PC-9 (cell line): Measurements from ENCODE around the gene PPP2R2C. TPM values are rescaled to one million over a fixed set of nuclear protein-coding genes. Genes with fewer than 3 reads are reported as not detected.

Experiments used
- BruUV-seq: library from RNA; stranded (reverse); fragments of 400-500 nt; replicated peaks from 2 replicates; lab custom pipeline; 2021; lab: Mats Ljungman, UMichigan
- CTCF ChIA-PET: fragments of 300-600 bp; sonication (Branson Sonifier 250); formaldehyde crosslinking; loops from one replicate; lab custom pipeline; 2022; ENCODE audit warnings: antibody characterized with exemption; lab: Charles Lee
- POLR2A ChIA-PET: fragments of 300-600 bp; sonication (Branson Sonifier 250); formaldehyde crosslinking; loops from one replicate; lab custom pipeline; 2022; ENCODE audit warnings: antibody characterized with exemption; ENCODE audit not compliant: unreplicated experiment; lab: Charles Lee
- DNase-seq, 2 experiments: peaks; one replicate each; pipeline versions ENCODE4 v3.0.0 to v3.0.0-alpha.2; 2015 to 2022; ENCODE audit warnings: mixed read lengths in 1 of 2
- H2AFZ ChIP-seq: fragments of 200-600 bp; sonication (generic); 2 replicates; pipeline ENCODE4 v1.8.1; 2017; ENCODE audit warnings: antibody characterized with exemption
- H3F3A ChIP-seq: fragments of 200-600 bp; sonication (generic); 2 replicates; pipeline ENCODE4 v1.8.1; 2017; ENCODE audit warnings: antibody characterized with exemption, mild to moderate bottlenecking, low read depth; ENCODE audit not compliant: insufficient read depth
- H3K27ac ChIP-seq: fragments of 200-600 bp; sonication (generic); 2 replicates; pipeline ENCODE4 v1.6.1; 2016; ENCODE audit warnings: mixed run types
- H3K27me3 ChIP-seq: fragments of 200-600 bp; sonication (generic); 2 replicates; pipeline ENCODE4 v1.6.1; 2016; ENCODE audit warnings: low read depth, mixed run types; ENCODE audit not compliant: insufficient read depth
- H3K36me3 ChIP-seq: fragments of 200-600 bp; sonication (generic); 2 replicates; pipeline ENCODE4 v1.6.1; 2016; ENCODE audit warnings: low read depth, mixed run types
- H3K4me1 ChIP-seq: fragments of 200-600 bp; sonication (generic); replicated peaks from 2 replicates; pipeline ENCODE4 v1.6.1; 2016; ENCODE audit warnings: mixed run types; ENCODE audit not compliant: insufficient read depth
- H3K4me2 ChIP-seq: fragments of 200-600 bp; sonication (generic); 2 replicates; pipeline ENCODE4 v1.6.1; 2017; ENCODE audit warnings: mixed run types
- H3K4me3 ChIP-seq: fragments of 200-600 bp; sonication (generic); 2 replicates; pipeline ENCODE4 v1.6.1; 2016; ENCODE audit warnings: mixed run types
- H3K79me2 ChIP-seq: fragments of 200-600 bp; sonication (generic); 2 replicates; pipeline ENCODE4 v1.6.1; 2017; ENCODE audit warnings: low read depth, mixed run types
- H3K9me2 ChIP-seq: fragments of 200-600 bp; sonication (generic); 2 replicates; pipeline ENCODE4 v1.8.1; 2017; ENCODE audit warnings: mild to moderate bottlenecking; ENCODE audit not compliant: insufficient read depth
- H3K9me3 ChIP-seq: fragments of 200-600 bp; sonication (generic); 2 replicates; pipeline ENCODE4 v1.8.1; 2016; ENCODE audit warnings: low read depth; ENCODE audit not compliant: insufficient read depth
- H4K20me1 ChIP-seq: fragments of 200-600 bp; sonication (generic); 2 replicates; pipeline ENCODE4 v1.8.1; 2017; ENCODE audit not compliant: insufficient read depth
- EZH2 ChIP-seq: fragments of 200-600 bp; sonication (generic); IDR thresholded peaks from 2 replicates; pipeline ENCODE4 v1.8.0; 2017; ENCODE audit warnings: antibody characterized with exemption, low read depth
- intact Hi-C: fragments of 100-400 bp; cut with micrococcal nuclease; formaldehyde crosslinking; loops from one replicate; pipeline ENCODE4 v1.10.0; 2022; ENCODE audit not compliant: unreplicated experiment
- total RNA-seq: library from RNA; stranded (reverse); gene quantifications from 2 replicates; pipeline ENCODE4 v1.2.3, GENCODE V29; 2021
- TF ChIP-seq, protein P1 (sequence below): fragments of 200-600 bp; sonication (generic); conservative IDR thresholded peaks from 2 replicates; pipeline ENCODE4 v1.6.1; 2017; ENCODE audit warnings: mixed run types, antibody characterized with exemption, mild to moderate bottlenecking, moderate library complexity

Gene PPP2R2C
- total RNA-seq, 1 experiment from 2014 or later = 40.9 TPM

DNA sequence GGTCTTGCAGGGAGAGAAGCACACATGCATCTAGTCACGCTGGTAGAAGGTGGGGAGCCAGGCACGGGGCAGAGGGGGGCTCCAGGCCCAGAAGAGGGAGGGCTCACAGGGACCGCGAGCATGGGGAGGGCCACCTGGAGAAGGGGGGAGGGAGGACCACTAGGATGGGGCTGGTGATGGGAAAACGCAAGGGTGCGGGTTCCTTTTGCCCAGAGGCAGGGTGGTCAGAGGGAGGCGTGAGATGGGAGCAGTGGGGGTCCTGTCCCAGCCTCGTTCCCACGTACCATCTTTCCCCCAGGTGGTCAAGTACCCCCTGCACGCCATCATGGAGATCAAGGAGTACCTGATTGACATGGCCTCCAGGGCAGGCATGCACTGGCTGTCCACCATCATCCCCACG lies 172.1 kb downstream of the PPP2R2C start:
- H3K79me2 ChIP-seq = no peaks in the 10 kb centered on the region
- ChIA-PET CTCF (no interaction called here), POLR2A (no interaction called here)
- no peaks in the 10 kb centered on the region for H4K20me1 ChIP-seq
- no peak overlapping the region for H3K27ac ChIP-seq
- no peaks in the 10 kb centered on the region for H3K9me3 ChIP-seq
- no peaks in the 10 kb centered on the region for H3F3A ChIP-seq
- TF ChIP-seq EZH2 = no peak
- TF ChIP-seq, protein P1, sequence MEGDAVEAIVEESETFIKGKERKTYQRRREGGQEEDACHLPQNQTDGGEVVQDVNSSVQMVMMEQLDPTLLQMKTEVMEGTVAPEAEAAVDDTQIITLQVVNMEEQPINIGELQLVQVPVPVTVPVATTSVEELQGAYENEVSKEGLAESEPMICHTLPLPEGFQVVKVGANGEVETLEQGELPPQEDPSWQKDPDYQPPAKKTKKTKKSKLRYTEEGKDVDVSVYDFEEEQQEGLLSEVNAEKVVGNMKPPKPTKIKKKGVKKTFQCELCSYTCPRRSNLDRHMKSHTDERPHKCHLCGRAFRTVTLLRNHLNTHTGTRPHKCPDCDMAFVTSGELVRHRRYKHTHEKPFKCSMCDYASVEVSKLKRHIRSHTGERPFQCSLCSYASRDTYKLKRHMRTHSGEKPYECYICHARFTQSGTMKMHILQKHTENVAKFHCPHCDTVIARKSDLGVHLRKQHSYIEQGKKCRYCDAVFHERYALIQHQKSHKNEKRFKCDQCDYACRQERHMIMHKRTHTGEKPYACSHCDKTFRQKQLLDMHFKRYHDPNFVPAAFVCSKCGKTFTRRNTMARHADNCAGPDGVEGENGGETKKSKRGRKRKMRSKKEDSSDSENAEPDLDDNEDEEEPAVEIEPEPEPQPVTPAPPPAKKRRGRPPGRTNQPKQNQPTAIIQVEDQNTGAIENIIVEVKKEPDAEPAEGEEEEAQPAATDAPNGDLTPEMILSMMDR = no peak
- H3K4me3 ChIP-seq = no peak overlapping the region
- no peak overlapping the region for H3K4me2 ChIP-seq
- no peaks in the 10 kb centered on the region for H3K9me2 ChIP-seq
- no peaks in the 10 kb centered on the region for H3K4me1 ChIP-seq
- no peaks in the 10 kb centered on the region for H3K36me3 ChIP-seq
- no peak for DNase-seq
- BruUV-seq = no TSS peak
- intact Hi-C loops = no loop called here
- no peak overlapping the region for H2AFZ ChIP-seq
- no peaks in the 10 kb centered on the region for H3K27me3 ChIP-seq

DNA sequence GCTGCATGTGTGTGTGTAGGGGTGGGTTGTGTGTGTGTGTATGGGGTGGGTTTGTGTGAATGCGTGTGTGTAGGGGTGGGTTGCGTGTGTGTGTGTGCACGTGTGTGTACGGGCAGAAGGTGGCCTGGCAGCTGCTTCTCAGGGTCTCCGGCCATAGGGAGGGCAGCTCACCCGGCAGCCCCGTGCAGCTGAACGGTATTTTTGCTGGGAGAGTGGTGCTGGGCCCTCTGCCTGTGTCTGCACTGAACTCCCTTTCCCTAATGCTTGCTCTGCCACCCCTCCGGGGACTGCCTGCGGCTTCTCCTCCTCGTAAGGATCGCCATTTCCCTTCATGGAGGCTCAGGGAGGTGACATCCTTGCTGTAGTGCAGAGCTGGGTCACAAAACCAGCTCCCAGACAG lies 172.5 kb downstream of the PPP2R2C start:
- BruUV-seq = no TSS peak
- TF ChIP-seq, protein P1 = no peak
- TF ChIP-seq EZH2 = no peak
- no peaks in the 10 kb centered on the region for H3K36me3 ChIP-seq
- H2AFZ ChIP-seq = no peak overlapping the region
- H3K9me3 ChIP-seq = no peaks in the 10 kb centered on the region
- ChIA-PET POLR2A (no interaction called here), CTCF (no interaction called here)
- intact Hi-C loops = no loop called here
- H3K4me1 ChIP-seq = no peaks in the 10 kb centered on the region
- H3K4me2 ChIP-seq = no peak overlapping the region
- no peaks in the 10 kb centered on the region for H3K79me2 ChIP-seq
- no peaks in the 10 kb centered on the region for H3F3A ChIP-seq
- no peaks in the 10 kb centered on the region for H3K9me2 ChIP-seq
- no peak for DNase-seq
- no peaks in the 10 kb centered on the region for H4K20me1 ChIP-seq
- no peak overlapping the region for H3K4me3 ChIP-seq
- no peaks in the 10 kb centered on the region for H3K27me3 ChIP-seq
- H3K27ac ChIP-seq = no peak overlapping the region

DNA sequence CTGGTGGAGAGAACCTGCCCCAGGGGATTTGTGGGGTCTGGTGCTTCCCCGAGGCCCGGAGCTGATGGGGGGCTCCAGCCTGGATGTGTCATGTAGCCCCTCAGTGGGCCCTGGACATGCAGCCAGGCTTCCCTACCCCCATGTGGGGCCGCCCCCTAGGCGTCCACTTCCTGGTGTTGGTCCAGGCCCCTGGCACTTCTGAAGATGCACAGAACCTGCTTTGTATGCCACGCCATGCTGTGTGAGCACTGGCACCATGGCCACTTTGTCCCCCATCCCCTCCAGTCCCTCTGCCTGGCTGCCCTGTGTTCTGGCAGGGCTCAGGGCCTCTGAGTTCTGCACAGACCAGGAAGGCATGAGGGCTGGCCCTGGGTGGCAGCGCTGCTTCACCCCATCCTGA lies 173.6 kb downstream of the PPP2R2C start:
- Histone ChIP-seq H3K4me3 (no peak overlapping the region), H3K27me3 (no peaks in the 10 kb centered on the region), H2AFZ (no peak overlapping the region), H3K4me1 (no peaks in the 10 kb centered on the region), H3F3A (no peaks in the 10 kb centered on the region), H3K36me3 (no peaks in the 10 kb centered on the region), H3K9me2 (no peaks in the 10 kb centered on the region), H3K79me2 (no peaks in the 10 kb centered on the region), H3K27ac (no peak overlapping the region), H3K4me2 (no peak overlapping the region), H3K9me3 (no peaks in the 10 kb centered on the region), H4K20me1 (no peaks in the 10 kb centered on the region)
- ChIA-PET CTCF (no interaction called here), POLR2A (no interaction called here)
- TF ChIP-seq, protein P1 = no peak
- no peak for TF ChIP-seq EZH2
- intact Hi-C loops = no loop called here
- no peak for DNase-seq
- no TSS peak for BruUV-seq
